Left lung (tissue), 10 donors: ENCODE measurements around the gene KIF22. TPM values are rescaled to one million over a fixed set of nuclear protein-coding genes. Genes with fewer than 3 reads are reported as not detected.
A peak's percentile ranks its signal among the peaks of the same experiment; 100 is the strongest.

Source experiments
- ATAC-seq: fragments of 200-7000 bp; cut with Tn5 transposase; one replicate; pipeline ENCODE4 v1.9.1; 2020; ENCODE audit warnings: moderate library complexity
- DNase-seq, 4 donors: peaks; one replicate each; pipeline ENCODE4 v3.0.0-alpha.2; 2013 to 2020
- H3K27ac ChIP-seq, 2 donors: fragments of 200-600 bp; sonication (generic) in 1 of 2; one replicate each; pipeline versions ENCODE4 v1.5.0 to v1.8.0; 2020 to 2021
- H3K27me3 ChIP-seq, 2 donors: fragments of 200-600 bp; sonication (generic) in 1 of 2; one replicate each; pipeline versions ENCODE4 v1.5.0 to v1.8.0; 2020 to 2021
- H3K36me3 ChIP-seq, 2 donors: fragments of 200-600 bp; sonication (generic) in 1 of 2; one replicate each; pipeline versions ENCODE4 v1.5.0 to v1.8.0; 2020 to 2021
- H3K4me1 ChIP-seq, 2 donors: fragments of 200-600 bp; one replicate each; pipeline ENCODE4 v1.8.0; 2021
- H3K4me3 ChIP-seq, 2 donors: fragments of 200-600 bp; sonication (generic) in 1 of 2; one replicate each; pipeline versions ENCODE4 v1.5.0 to v1.8.0; 2020 to 2021; ENCODE audit warnings: mild to moderate bottlenecking in 1 of 2
- H3K9me3 ChIP-seq, 2 donors: fragments of 200-600 bp; sonication (generic) in 1 of 2; one replicate each; pipeline versions ENCODE4 v1.5.0 to v1.8.0; 2020 to 2021
- CTCF ChIP-seq, 2 donors: fragments of 200-600 bp; sonication (generic) in 1 of 2; IDR thresholded peaks; one replicate each; pipeline versions ENCODE4 v1.5.0 to v1.8.0; 2021; ENCODE audit warnings: antibody characterized with exemption in 2 of 2
- intact Hi-C, 2 donors: fragments of 100-400 bp; cut with DNase I; formaldehyde crosslinking; loops; one replicate each; pipeline versions ENCODE4 v1.11.2 to v1.14.2; 2022
- polyA plus RNA-seq, 6 donors: library from polyadenylated mRNA; unstranded; fragments of 120-200 nt; gene quantifications; one replicate each; pipeline ENCODE4 v1.2.1, GENCODE V29; 2013; ENCODE audit not compliant: insufficient read length in 6 of 6
- total RNA-seq, 2 donors: library from RNA; stranded (reverse); fragmentation: NEBNext Ultra II Directional; extraction: Animal tissue kit (Norgen Biotek cat#: 25700); gene quantifications; one replicate each; pipeline ENCODE4 v1.2.1, GENCODE V29; 2021
- donor health status: DM: no; HTN: yes; CAD: no.
- donor health status: DM: no; HTN: no; CAD: no.

Gene KIF22
- total and polyA plus RNA-seq, 8 donors, result 24.8 to 92.2 (median 57.2) TPM

GRCh38 chr16:29806099-29806579 is 15.6 kb downstream of the KIF22 start, which contains the start of gene MAZ:
MAZ (plus strand) TSS chr16:29806529; CDS start chr16:29806702, 173 bp downstream.
- intact Hi-C loops, result no loop called here
- Histone ChIP-seq H3K9me3 (no peaks in the 10 kb centered on the region), H3K27me3 (no peaks in the 10 kb centered on the region), H3K4me1 (peaks cover 29 to 58% of the 10 kb centered on the region in 2 donors), H3K27ac (peak within 1 kb of the TSS; percentile 98), H3K36me3 (peaks cover 0 to 29% of the 10 kb centered on the region in 2 donors), H3K4me3 (peak within 1 kb of the TSS; percentile 84 to 90)
- peak in 2 of 4 donors; percentile 92 for DNase-seq
- TF ChIP-seq CTCF (IDR thresholded peaks at IDR 0.05), result no peak
- peak; percentile 0 for ATAC-seq

GRCh38 chr16:29806641-29807425 is 16.3 kb downstream of the KIF22 start:
- H3K27me3 ChIP-seq, result peaks cover 0 to 6% of the 10 kb centered on the region in 2 donors
- peak overlapping the region; percentile 94 to 95 for H3K27ac ChIP-seq
- peaks cover 0 to 22% of the 10 kb centered on the region in 2 donors for H3K36me3 ChIP-seq
- intact Hi-C loops, result no loop called here
- no peak for ATAC-seq
- peak in 2 of 4 donors; percentile 43 to 89 for DNase-seq
- no peak for TF ChIP-seq CTCF (IDR thresholded peaks at IDR 0.05)
- peak overlapping the region; percentile 50 to 73 for H3K4me3 ChIP-seq
- H3K4me1 ChIP-seq, result peaks cover 32 to 64% of the 10 kb centered on the region in 2 donors
- H3K9me3 ChIP-seq, result no peaks in the 10 kb centered on the region

- peak; percentile 48 for ATAC-seq
- intact Hi-C loops, result no loop called here
- peaks cover 0 to 14% of the 10 kb centered on the region in 2 donors for H3K27me3 ChIP-seq
- H3K36me3 ChIP-seq, result peaks cover 0 to 22% of the 10 kb centered on the region in 2 donors
- peak in 1 of 2 donors; percentile 41 for TF ChIP-seq CTCF (IDR thresholded peaks at IDR 0.05)
- peak; percentile 83 to 96 (median 92) for DNase-seq
- H3K9me3 ChIP-seq, result no peaks in the 10 kb centered on the region
- H3K4me1 ChIP-seq, result peaks cover 33 to 72% of the 10 kb centered on the region in 2 donors
- H3K27ac ChIP-seq, result peak overlapping the region; percentile 94 to 95
- peak overlapping the region; percentile 50 to 73 for H3K4me3 ChIP-seq
Measured at GRCh38 chr16:29807426-29808218, 17.1 kb downstream of the KIF22 start.

GRCh38 chr16:29808219-29808900 is 17.8 kb downstream of the KIF22 start:
- H3K27ac ChIP-seq, result peak overlapping the region; percentile 94 to 95
- peaks cover 0 to 22% of the 10 kb centered on the region in 2 donors for H3K36me3 ChIP-seq
- TF ChIP-seq CTCF (IDR thresholded peaks at IDR 0.05), result no peak
- peaks cover 0 to 20% of the 10 kb centered on the region in 2 donors for H3K27me3 ChIP-seq
- H3K4me1 ChIP-seq, result peaks cover 33 to 78% of the 10 kb centered on the region in 2 donors
- ATAC-seq (no peak), DNase-seq (no peak)
- peak overlapping the region; percentile 50 to 73 for H3K4me3 ChIP-seq
- H3K9me3 ChIP-seq, result no peaks in the 10 kb centered on the region
- intact Hi-C loops, result no loop called here
